Neural progenitor cell (in vitro differentiated cells): ENCODE data around the gene OPN1SW.

Source experiments
- EZH2 ChIP-seq: fragments of 200-600 bp; sonication (generic); IDR thresholded peaks from 2 replicates; pipeline ENCODE4 v1.6.1; 2017; ENCODE audit warnings: antibody characterized with exemption, mild to moderate bottlenecking, moderate library complexity
- EZH2phosphoT487 ChIP-seq: fragments of 200-600 bp; sonication (generic); IDR thresholded peaks from 2 replicates; pipeline ENCODE4 v1.6.1; 2017; ENCODE audit warnings: antibody characterized with exemption
- TF ChIP-seq, protein P1 (sequence below): fragments of 200-600 bp; sonication (generic); IDR thresholded peaks from 2 replicates; pipeline ENCODE4 v1.5.1; 2017; ENCODE audit warnings: antibody characterized with exemption, mild to moderate bottlenecking

DNA sequence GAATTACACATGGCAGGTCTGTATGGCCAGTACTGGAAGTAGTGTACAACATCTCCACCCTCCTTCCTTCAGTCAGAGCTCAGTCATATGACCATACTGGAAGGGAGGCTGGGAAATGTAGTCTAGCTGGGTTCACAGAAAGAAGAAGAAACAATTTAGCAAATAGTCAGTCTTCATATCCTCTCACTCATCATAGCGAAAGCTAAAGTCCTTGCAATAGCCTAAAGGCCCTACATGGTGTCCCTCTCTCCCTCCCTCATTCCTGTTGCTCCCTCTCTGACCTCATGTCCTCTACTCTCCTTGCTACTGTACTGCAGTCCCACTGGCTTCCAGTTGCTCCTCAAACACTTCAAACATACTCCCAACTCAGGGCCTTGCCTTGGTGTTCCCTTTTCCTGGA lies 40.7 kb downstream of the OPN1SW start:
- TF ChIP-seq EZH2: no peak
- TF ChIP-seq, protein P1, sequence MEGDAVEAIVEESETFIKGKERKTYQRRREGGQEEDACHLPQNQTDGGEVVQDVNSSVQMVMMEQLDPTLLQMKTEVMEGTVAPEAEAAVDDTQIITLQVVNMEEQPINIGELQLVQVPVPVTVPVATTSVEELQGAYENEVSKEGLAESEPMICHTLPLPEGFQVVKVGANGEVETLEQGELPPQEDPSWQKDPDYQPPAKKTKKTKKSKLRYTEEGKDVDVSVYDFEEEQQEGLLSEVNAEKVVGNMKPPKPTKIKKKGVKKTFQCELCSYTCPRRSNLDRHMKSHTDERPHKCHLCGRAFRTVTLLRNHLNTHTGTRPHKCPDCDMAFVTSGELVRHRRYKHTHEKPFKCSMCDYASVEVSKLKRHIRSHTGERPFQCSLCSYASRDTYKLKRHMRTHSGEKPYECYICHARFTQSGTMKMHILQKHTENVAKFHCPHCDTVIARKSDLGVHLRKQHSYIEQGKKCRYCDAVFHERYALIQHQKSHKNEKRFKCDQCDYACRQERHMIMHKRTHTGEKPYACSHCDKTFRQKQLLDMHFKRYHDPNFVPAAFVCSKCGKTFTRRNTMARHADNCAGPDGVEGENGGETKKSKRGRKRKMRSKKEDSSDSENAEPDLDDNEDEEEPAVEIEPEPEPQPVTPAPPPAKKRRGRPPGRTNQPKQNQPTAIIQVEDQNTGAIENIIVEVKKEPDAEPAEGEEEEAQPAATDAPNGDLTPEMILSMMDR: no peak
- TF ChIP-seq EZH2phosphoT487: no peak
